Raji (cell line): Measurements from ENCODE around the gene UST.

Source experiments
- POLR2A ChIP-seq: IDR thresholded peaks from 2 replicates; pipeline ENCODE4 v1.6.1; 2011; ENCODE audit warnings: low read depth, low read length, control low read depth; ENCODE audit not compliant: insufficient read depth

Gene UST

GRCh38 chr6:148716811-148717210, 30.0 kb upstream of the UST start:
- TF ChIP-seq POLR2A = no peak

- TF ChIP-seq POLR2A = no peak
Measured at GRCh38 chr6:148720406-148720805, 26.4 kb upstream of the UST start.

GRCh38 chr6:148720897-148721296, 25.9 kb upstream of the UST start:
- no peak for TF ChIP-seq POLR2A

GRCh38 chr6:148723484-148723883, 23.3 kb upstream of the UST start:
- TF ChIP-seq POLR2A = no peak

- no peak for TF ChIP-seq POLR2A
Measured at GRCh38 chr6:148724428-148724827, 22.4 kb upstream of the UST start.

GRCh38 chr6:148727104-148727503, 19.7 kb upstream of the UST start:
- no peak for TF ChIP-seq POLR2A

GRCh38 chr6:148735989-148736388, 10.8 kb upstream of the UST start:
- TF ChIP-seq POLR2A = no peak

- no peak for TF ChIP-seq POLR2A
Measured at GRCh38 chr6:148736774-148737412, 9.9 kb upstream of the UST start.

- TF ChIP-seq POLR2A = no peak
Measured at GRCh38 chr6:148737806-148738205, 9.0 kb upstream of the UST start.

- TF ChIP-seq POLR2A = no peak
Measured at GRCh38 chr6:148738946-148739821, 7.6 kb upstream of the UST start.

- TF ChIP-seq POLR2A = no peak
Measured at GRCh38 chr6:148739822-148740128, 7.1 kb upstream of the UST start.

- TF ChIP-seq POLR2A = no peak
Measured at GRCh38 chr6:148743476-148743875, 3.4 kb upstream of the UST start.

- TF ChIP-seq POLR2A = no peak
Measured at GRCh38 chr6:148745926-148746325, 904 bp upstream of the UST start.

GRCh38 chr6:148747145-148747470, 278 bp downstream of the UST start:
- TF ChIP-seq POLR2A = no peak

- TF ChIP-seq POLR2A = no peak
Measured at GRCh38 chr6:148747471-148748165, 788 bp downstream of the UST start.

GRCh38 chr6:148749674-148750073, 2.8 kb downstream of the UST start:
- TF ChIP-seq POLR2A = no peak
